Measurements from ENCODE around the gene MAPKAP1.

GRCh38 chr9:125515983-125516940, 190.7 kb downstream of the MAPKAP1 start:
- TF ChIP-seq TSHZ2 (CRISPR knock-in tag; IDR thresholded peaks at IDR 0.05) (no peak), ZFP30 (CRISPR knock-in tag; IDR thresholded peaks at IDR 0.05) (no peak), PATZ1 (CRISPR knock-in tag; IDR thresholded peaks at IDR 0.05; ENCODE audit: borderline replicate concordance) (no peak), ARNTL (CRISPR knock-in tag; IDR thresholded peaks at IDR 0.05; ENCODE audit: borderline replicate concordance, low read depth) (no peak)
